ENCODE results near the gene CLDN18. TPM values are rescaled to one million over a fixed set of nuclear protein-coding genes. Genes with fewer than 3 reads are reported as not detected.

The CLDN18 gene
- total RNA-seq, 1 experiment from 2014 or later, result 0.17 TPM

- ChIA-PET CTCF (no interaction called here), POLR2A (no interaction called here), RAD21 (ENCODE audit: low non-redundant PET in 1 of 2, low total read pairs in 2 of 2, uncharacterized antibody in 2 of 2, unreplicated experiment in 2 of 2) (no interaction called here)
- intact Hi-C loops (cut with micrococcal nuclease), result no loop called here
- Histone ChIP-seq H3K9ac (ENCODE audit: low read length) (no peak overlapping the region), H3K4me2 (ENCODE audit: low read length) (no peak overlapping the region), H3K36me3 (ENCODE audit: control insufficient read depth in 1 of 2, insufficient read depth in 2 of 2, low read length in 2 of 2) (no peaks in the 10 kb centered on the region), H2AFZ (ENCODE audit: low read depth, low read length, poor library complexity, severe bottlenecking) (no peak overlapping the region), H3K9me3 (ENCODE audit: control insufficient read depth in 1 of 2, insufficient read depth in 1 of 2, low read depth in 1 of 2, low read length in 2 of 2) (no peaks in the 10 kb centered on the region), H3K4me1 (ENCODE audit: control insufficient read depth in 1 of 2, insufficient read depth in 2 of 2, low read length in 2 of 2) (no peaks in the 10 kb centered on the region), H3K27me3 (ENCODE audit: insufficient read depth, low read length) (no peaks in the 10 kb centered on the region), H3K4me3 (replicated peaks in 1 of 2; ENCODE audit: low read depth in 1 of 2, low read length in 2 of 2) (no peak overlapping the region), H3K9me2 (ENCODE audit: insufficient read depth) (no peaks in the 10 kb centered on the region), H3K27ac (ENCODE audit: low read depth, low read length) (no peak overlapping the region), H3K79me2 (ENCODE audit: insufficient read depth, low read length) (no peaks in the 10 kb centered on the region), H4K20me1 (ENCODE audit: insufficient read depth) (no peaks in the 10 kb centered on the region; the same call in 1 of the 2 replicates)
- BruUV-seq (replicated peaks), result no TSS peak
- TF ChIP-seq MAX (IDR thresholded peaks at IDR 0.05) (no peak), EZH2 (IDR thresholded peaks at IDR 0.05) (no peak), SP1 (IDR thresholded peaks at IDR 0.05; ENCODE audit: low read depth) (no peak), EZH2phosphoT487 (IDR thresholded peaks at IDR 0.05; ENCODE audit: borderline replicate concordance) (no peak), ATF3 (IDR thresholded peaks at IDR 0.05) (no peak)
- ATAC-seq, result no peak
- no peak for DNase-seq (ENCODE audit: low read depth, low spot score)
These were observed 6.9 kb upstream of the CLDN18 start for GRCh38 chr3:138003069-138003468.

- RAD21 ChIA-PET (ENCODE audit: low non-redundant PET in 1 of 2, low total read pairs in 2 of 2, uncharacterized antibody in 2 of 2, unreplicated experiment in 2 of 2), result no interaction called here
- CTCF ChIA-PET, result no interaction called here
- TF ChIP-seq POLR2AphosphoS5 (IDR thresholded peaks at IDR 0.05; ENCODE audit: low read depth, low read length) (no peak), JUND (IDR thresholded peaks at IDR 0.05) (no peak), POLR2A (IDR thresholded peaks at IDR 0.05; ENCODE audit: borderline replicate concordance, extremely low read depth, insufficient read depth, insufficient read length) (no peak), FOSL1 (IDR thresholded peaks at IDR 0.05; ENCODE audit: low read depth) (no peak), ZBTB33 (IDR thresholded peaks at IDR 0.05; ENCODE audit: extremely low read depth, insufficient replicate concordance, low read length) (no peak), SRF (IDR thresholded peaks at IDR 0.05; ENCODE audit: low read depth) (no peak), CEBPB (IDR thresholded peaks at IDR 0.05; ENCODE audit: low read depth) (no peak), ELF1 (IDR thresholded peaks at IDR 0.05; ENCODE audit: borderline replicate concordance, low read depth) (no peak), YY1 (IDR thresholded peaks at IDR 0.05; ENCODE audit: extremely low read depth, insufficient replicate concordance, low read depth, low read length) (no peak), REST (IDR thresholded peaks at IDR 0.05; ENCODE audit: low read depth) (no peak), ZNF274 (IDR thresholded peaks at IDR 0.05; ENCODE audit: low read depth, low read length) (no peak), MAX (IDR thresholded peaks at IDR 0.05) (no peak)
These were observed 4.3 kb upstream of the CLDN18 start for GRCh38 chr3:138005627-138006026.

More at GRCh38 chr3:138005627-138006026, 4.3 kb upstream of the CLDN18 start:
- Histone ChIP-seq H3K9me2 (ENCODE audit: insufficient read depth) (no peaks in the 10 kb centered on the region), H3K9ac (ENCODE audit: low read length) (no peak overlapping the region), H4K20me1 (ENCODE audit: insufficient read depth) (no peaks in the 10 kb centered on the region; the same call in 1 of the 2 replicates), H3K27me3 (ENCODE audit: insufficient read depth, low read length) (no peaks in the 10 kb centered on the region), H3K9me3 (ENCODE audit: control insufficient read depth in 1 of 2, insufficient read depth in 1 of 2, low read depth in 1 of 2, low read length in 2 of 2) (no peaks in the 10 kb centered on the region), H3K79me2 (ENCODE audit: insufficient read depth, low read length) (no peaks in the 10 kb centered on the region), H3K4me3 (replicated peaks in 1 of 2; ENCODE audit: low read depth in 1 of 2, low read length in 2 of 2) (no peak overlapping the region), H3K27ac (ENCODE audit: low read depth, low read length) (no peak overlapping the region), H2AFZ (ENCODE audit: low read depth, low read length, poor library complexity, severe bottlenecking) (no peak overlapping the region), H3K4me2 (ENCODE audit: low read length) (no peak overlapping the region), H3K36me3 (ENCODE audit: control insufficient read depth in 1 of 2, insufficient read depth in 2 of 2, low read length in 2 of 2) (no peaks in the 10 kb centered on the region), H3K4me1 (ENCODE audit: control insufficient read depth in 1 of 2, insufficient read depth in 2 of 2, low read length in 2 of 2) (no peaks in the 10 kb centered on the region)
- no peak for ATAC-seq
- BruUV-seq (replicated peaks), result no TSS peak
- DNase-seq (ENCODE audit: low read depth, low spot score), result no peak
- intact Hi-C loops (cut with micrococcal nuclease), result no loop called here
- POLR2A ChIA-PET, result no interaction called here

Data from HCT116 (cell line).